GM18520 (cell line): ENCODE measurements around the gene ATF7.
A peak's percentile ranks its signal among the peaks of the same experiment; 100 is the strongest.
"Not testable (repeated sequence)": the region's sequence is repeated elsewhere in the genome, so short reads cannot be mapped to it uniquely, and the experiment has no call there.

Experiments
- ATAC-seq: cut with Tn5 transposase; IDR thresholded peaks from one replicate; pipeline ENCODE4 v1.9.1; 2021; ENCODE audit not compliant: unreplicated experiment

ATF7 gene

GRCh38 chr12:53625946-53626701, at the start of gene ATF7:
ATF7 (minus strand) TSS chr12:53626382; CDS start chr12:53601000, 25,382 bp downstream.
- ATAC-seq = peak; percentile 90

DNA sequence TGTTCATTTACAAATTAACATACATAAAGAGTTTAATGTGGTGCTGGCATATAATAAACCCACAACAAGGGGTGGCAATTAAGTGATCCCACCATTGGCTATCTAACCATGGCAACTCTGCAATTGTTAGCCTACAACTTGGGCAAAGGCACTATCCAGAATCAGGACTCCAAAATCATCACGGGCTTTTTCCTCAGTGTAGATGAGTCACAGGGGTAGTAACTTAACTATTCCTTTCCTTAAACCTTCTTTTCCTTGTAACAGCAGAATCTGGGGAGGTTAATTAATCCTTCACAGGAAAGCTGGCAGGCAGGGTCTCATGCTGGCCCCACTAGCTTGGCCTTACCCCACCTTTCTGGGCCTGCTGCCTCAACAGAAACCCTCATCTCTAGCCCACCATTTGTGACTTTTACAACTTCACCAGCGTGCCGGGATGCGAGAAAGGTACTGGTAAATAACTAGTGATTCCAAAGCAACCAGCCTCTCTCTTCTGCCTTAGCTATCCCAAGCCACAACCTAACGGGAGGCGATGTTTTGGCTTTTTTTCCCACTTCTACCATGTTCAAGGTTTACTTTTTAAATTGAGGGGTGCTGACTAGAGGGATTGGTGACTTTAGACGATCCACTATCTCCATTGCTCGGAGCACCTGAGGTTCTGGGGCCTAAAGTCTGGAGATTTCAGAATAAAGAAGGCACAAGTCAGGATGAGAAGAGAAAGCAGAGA, 49.0 kb upstream of the ATF7 start:
- no peak for ATAC-seq

- ATAC-seq = no peak
Measured at GRCh38 chr12:53670971-53671370, 44.8 kb upstream of the ATF7 start.

DNA sequence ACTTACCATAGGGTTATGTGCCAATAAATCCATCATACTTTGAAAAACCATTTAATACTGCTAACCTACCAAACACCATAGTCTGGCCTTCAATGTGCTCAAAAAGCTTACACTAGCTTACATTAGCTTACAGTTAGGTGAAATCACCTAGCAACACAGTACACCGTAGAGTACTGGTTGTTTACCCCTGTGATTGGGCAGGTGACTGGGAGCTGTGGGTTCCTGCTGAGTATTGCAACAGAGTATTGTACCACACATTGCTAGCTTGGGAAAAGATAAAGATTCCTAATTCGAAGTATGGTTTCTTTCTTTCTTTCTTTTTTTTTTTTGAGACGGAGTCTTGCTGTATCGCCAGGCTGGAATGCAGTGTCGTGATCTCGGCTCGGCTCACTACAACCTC, 44.1 kb upstream of the ATF7 start:
- no peak for ATAC-seq

DNA sequence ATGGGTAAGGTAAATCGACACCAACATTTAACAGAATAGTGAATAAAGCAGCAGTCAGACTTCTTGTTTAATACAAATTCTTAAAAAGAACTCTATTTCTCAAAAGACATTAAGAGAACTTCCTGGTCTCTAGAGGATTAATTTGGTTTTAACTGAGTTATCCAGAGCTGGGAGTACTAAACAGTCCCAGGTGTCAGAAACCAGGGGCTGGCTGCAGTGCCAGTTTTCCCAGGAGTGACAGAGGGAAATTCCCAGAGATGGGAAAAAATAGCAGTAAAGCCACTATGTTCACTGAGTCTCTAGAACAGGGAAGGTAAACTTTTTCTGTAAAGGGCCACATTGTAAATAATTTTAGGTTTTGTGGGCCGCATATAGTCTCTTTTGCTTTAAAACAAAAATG, 40.9 kb upstream of the ATF7 start:
- ATAC-seq = no peak

- no peak for ATAC-seq
Measured at GRCh38 chr12:53664936-53665335, 38.8 kb upstream of the ATF7 start.

- no peak for ATAC-seq
Measured at GRCh38 chr12:53664191-53664590, 38.0 kb upstream of the ATF7 start.

GRCh38 chr12:53660041-53660440, 33.9 kb upstream of the ATF7 start:
- ATAC-seq = no peak

DNA sequence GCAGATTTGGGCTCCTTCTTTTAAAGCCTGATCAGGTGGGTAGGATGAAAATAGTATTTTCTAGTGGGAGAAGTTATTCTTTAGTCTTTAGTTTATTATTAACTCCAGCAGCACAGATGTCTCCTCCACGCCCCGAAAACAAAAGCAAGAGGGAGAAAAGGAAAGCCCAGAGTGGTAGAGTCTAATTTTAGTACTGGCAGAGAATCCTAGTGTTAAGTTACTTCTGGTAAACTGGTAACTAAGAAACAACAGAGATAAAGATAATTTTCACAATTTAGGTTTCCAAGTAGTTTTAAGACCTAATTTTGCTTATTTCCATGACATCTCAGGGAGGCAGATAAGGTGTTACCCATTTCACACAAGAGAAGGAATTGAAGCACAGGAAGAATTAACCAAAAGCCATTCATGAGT, 33.4 kb upstream of the ATF7 start:
- ATAC-seq = no peak

DNA sequence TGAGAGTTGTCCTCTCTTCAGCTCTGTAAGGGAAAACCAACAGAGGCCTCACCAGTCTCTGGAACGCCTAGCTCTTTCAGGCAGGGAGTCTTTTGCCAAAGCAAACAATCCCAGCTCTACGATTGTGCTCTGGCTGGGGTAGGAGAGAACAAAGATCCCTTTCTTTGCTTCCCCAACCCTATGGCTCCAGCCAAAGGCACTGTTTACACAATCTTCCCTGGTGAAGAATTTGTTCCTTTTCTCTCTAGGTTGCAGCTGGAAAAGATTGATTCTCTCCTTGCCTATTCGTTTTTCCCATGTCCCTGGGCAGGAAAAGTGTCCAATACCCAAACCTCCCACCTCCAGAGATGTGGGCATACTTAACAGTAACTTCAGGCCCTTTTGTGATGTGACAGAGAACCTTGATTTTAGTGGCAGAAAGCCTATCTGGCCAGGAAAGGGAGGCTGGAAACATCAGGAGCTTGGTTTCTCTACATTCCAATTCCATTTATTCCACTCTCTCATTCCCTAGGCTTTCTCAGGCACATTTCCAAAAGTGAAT, 32.9 kb upstream of the ATF7 start:
- ATAC-seq = no peak

DNA sequence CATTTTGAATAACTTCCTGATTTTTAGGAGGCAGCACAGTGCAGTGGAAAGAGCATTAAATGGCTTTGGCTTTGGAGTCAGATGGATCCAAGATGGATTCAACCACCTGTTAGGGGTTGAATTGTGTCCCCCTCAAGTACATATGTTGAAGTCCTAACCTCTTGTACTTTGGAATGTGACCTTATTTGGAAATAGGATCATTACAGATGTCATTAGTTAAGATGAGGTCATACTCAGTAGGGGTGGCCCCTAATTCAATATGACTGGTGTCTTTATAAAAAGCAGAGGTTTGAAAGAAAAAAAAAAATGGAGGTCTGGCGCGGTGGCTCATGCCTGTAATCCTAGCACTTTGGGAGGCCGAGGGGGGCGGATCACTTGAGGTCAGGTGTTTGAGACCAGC, 30.9 kb upstream of the ATF7 start:
- no peak for ATAC-seq

GRCh38 chr12:53653595-53653994, 27.4 kb upstream of the ATF7 start:
- no peak for ATAC-seq

GRCh38 chr12:53652366-53652765, 26.2 kb upstream of the ATF7 start:
- no peak for ATAC-seq

DNA sequence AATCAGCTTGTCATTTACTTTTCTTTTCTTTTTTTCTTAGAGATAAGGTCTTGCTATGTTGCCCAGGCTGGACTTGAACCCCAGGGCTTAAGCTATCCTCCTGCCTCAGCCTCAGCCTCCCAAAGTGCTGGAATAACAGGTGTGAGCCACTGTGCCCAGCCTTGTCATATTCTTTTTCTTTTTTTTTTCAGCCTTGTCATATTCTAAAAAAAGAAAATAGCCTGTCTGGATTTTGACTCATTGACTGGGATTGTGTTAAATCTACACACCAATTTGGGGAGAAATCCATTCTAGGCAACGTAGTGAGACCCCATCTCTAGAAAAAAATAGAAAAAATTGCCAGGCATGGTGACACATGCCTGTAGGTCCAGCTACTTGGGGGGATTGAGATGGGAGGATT, 25.6 kb upstream of the ATF7 start:
- no peak for ATAC-seq

DNA sequence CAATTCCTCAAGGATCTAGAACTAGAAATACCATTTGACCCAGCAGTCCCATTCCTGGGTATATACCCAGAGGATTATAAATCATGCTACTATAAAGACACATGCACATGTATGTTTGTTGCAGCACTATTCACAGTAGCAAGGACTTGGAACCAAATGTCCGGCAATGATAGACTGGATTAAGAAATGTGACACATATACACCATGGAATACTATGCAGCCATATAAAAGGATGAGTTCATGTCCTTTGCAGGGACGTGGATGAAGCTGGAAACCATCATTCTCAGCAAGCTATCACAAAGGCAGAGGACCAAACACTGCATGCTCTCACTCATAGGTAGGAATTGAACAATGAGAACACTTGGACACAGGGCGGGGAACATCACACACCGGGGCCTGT, 20.1 kb upstream of the ATF7 start:
- ATAC-seq = not testable (repeated sequence)

DNA sequence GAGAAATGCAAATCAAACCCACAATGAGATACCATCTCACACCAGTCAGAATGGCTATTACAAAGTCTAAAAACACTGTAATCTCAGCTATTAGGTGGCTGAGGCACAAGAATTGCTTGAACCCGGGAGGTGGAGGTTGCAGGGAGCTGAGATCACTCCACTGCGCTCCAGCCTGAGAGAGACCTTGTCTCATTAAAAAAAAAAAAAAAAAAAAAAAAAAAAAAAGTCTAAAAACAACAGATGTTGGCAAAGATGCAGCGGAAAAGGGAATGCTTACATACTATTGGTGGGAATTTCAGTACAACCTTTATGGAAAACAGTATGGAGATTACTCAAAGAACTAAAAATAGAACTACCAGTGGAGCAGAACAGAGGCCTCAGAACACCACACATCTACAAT, 19.0 kb upstream of the ATF7 start:
- ATAC-seq = no peak

- ATAC-seq = no peak
Measured at GRCh38 chr12:53644133-53644532, 18.0 kb upstream of the ATF7 start.

- no peak for ATAC-seq
Measured at GRCh38 chr12:53643232-53643979, 17.2 kb upstream of the ATF7 start.

GRCh38 chr12:53638057-53638456, 11.9 kb upstream of the ATF7 start:
- no peak for ATAC-seq

DNA sequence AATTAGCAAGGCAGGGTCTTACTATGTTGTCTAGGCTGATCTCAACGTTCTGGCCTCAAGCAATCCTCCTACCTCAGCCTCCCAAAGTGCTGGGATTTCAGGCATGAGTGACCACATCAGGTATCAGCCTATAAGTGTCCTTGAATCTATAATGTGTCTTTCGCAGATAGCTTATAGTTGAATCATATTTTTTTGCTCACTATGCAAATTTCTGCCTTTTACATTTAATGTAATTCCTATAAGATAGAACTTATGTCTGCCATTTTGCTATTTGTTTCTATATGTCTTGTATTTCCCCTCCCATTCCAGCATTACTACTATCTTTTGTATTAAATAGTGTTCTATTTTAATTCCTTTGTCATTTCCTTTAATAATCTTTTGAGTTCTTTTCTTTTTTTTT, 10.5 kb upstream of the ATF7 start:
- ATAC-seq = no peak

GRCh38 chr12:53635708-53636107, 9.5 kb upstream of the ATF7 start:
- ATAC-seq = not testable (repeated sequence)

GRCh38 chr12:53631721-53632120, 5.5 kb upstream of the ATF7 start:
- no peak for ATAC-seq
